Hepatocyte (in vitro differentiated cells): Measurements from ENCODE around the gene CDC42BPA.

ENCODE experiments used
- EZH2 ChIP-seq: fragments of 200-600 bp; sonication (generic); IDR thresholded peaks from 2 replicates; pipeline ENCODE4 v1.6.1; 2016; ENCODE audit warnings: antibody characterized with exemption, mild to moderate bottlenecking, borderline replicate concordance
- EZH2phosphoT487 ChIP-seq: fragments of 200-600 bp; sonication (generic); IDR thresholded peaks from one replicate; pipeline ENCODE4 v1.6.1; 2018; ENCODE audit warnings: antibody characterized with exemption, mild to moderate bottlenecking, low read depth, moderate library complexity; ENCODE audit not compliant: unreplicated experiment, severe bottlenecking
- TF ChIP-seq, protein P1 (sequence below): fragments of 200-600 bp; sonication (generic); IDR thresholded peaks from 2 replicates; pipeline ENCODE4 v1.5.1; 2016; ENCODE audit warnings: antibody characterized with exemption, mild to moderate bottlenecking; ENCODE audit not compliant: poor library complexity

DNA sequence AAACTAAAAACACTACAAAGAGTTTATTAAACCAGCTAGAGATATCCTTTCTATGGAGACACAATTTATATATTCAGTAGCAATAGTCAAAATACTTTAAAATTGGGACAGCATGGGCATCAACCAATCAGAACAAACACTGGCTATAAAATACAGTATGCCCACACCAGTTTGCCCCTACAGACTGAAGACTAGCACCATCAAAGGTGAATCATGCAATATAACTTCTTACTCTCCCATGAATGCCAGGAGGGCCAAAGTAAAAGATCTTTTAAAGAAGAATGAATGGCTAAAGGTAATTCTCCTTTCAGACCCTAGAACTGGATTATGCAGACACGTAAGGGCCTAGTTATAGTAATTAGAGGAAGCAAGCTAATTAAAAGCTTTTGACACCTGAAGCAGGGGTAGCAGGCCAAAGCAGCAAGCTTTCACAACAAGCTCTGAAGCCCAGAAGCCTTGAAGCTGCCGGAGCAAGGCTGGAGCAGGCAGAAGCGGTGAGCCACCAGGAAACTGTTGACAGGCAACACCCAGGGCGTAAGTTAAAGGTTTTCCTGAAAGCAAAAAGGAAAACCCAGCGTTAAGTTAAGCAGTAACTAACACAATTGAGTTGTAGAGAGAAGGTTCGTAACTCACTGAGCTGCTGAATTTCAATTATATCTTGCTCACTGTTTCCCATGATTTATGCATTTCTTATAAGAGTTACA lies 99.3 kb downstream of the CDC42BPA start:
- TF ChIP-seq, protein P1, sequence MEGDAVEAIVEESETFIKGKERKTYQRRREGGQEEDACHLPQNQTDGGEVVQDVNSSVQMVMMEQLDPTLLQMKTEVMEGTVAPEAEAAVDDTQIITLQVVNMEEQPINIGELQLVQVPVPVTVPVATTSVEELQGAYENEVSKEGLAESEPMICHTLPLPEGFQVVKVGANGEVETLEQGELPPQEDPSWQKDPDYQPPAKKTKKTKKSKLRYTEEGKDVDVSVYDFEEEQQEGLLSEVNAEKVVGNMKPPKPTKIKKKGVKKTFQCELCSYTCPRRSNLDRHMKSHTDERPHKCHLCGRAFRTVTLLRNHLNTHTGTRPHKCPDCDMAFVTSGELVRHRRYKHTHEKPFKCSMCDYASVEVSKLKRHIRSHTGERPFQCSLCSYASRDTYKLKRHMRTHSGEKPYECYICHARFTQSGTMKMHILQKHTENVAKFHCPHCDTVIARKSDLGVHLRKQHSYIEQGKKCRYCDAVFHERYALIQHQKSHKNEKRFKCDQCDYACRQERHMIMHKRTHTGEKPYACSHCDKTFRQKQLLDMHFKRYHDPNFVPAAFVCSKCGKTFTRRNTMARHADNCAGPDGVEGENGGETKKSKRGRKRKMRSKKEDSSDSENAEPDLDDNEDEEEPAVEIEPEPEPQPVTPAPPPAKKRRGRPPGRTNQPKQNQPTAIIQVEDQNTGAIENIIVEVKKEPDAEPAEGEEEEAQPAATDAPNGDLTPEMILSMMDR = no peak
- no peak for TF ChIP-seq EZH2
- no peak for TF ChIP-seq EZH2phosphoT487
